ENCODE measurements around the gene LIN9.

GRCh38 chr1:226226601-226227000, 82.4 kb downstream of the LIN9 start:
- TF ChIP-seq CTCF (IDR thresholded peaks at IDR 0.05) (no peak), POLR2A (IDR thresholded peaks at IDR 0.05) (no peak), POLR2AphosphoS5 (IDR thresholded peaks at IDR 0.05) (no peak)
